Hepatocyte (in vitro differentiated cells): ENCODE results near the gene ANKRD16. TPM values are rescaled to one million over a fixed set of nuclear protein-coding genes. Genes with fewer than 3 reads are reported as not detected.

Experiments
- DNase-seq: peaks from one replicate; pipeline ENCODE4 v3.0.0-alpha.2; 2016; ENCODE audit warnings: low spot score
- H2AFZ ChIP-seq: fragments of 200-600 bp; sonication (generic); 2 replicates; pipeline ENCODE4 v1.6.0; 2016; ENCODE audit warnings: antibody characterized with exemption, mild to moderate bottlenecking
- H3K27ac ChIP-seq: fragments of 200-600 bp; sonication (generic); 2 replicates; pipeline ENCODE4 v1.5.1; 2016; ENCODE audit warnings: mild to moderate bottlenecking
- H3K27me3 ChIP-seq: fragments of 200-600 bp; sonication (generic); 2 replicates; pipeline ENCODE4 v1.6.1; 2016
- H3K36me3 ChIP-seq: fragments of 200-600 bp; sonication (generic); replicated peaks from 2 replicates; pipeline ENCODE4 v1.5.1; 2016; ENCODE audit warnings: low read depth; ENCODE audit not compliant: insufficient read depth
- H3K4me1 ChIP-seq: fragments of 200-600 bp; sonication (generic); 2 replicates; pipeline ENCODE4 v1.5.1; 2016; ENCODE audit warnings: mild to moderate bottlenecking, moderate library complexity; ENCODE audit not compliant: insufficient read depth
- H3K4me2 ChIP-seq: fragments of 200-600 bp; sonication (generic); 2 replicates; pipeline ENCODE4 v1.6.0; 2016
- H3K4me3 ChIP-seq: fragments of 200-600 bp; sonication (generic); 2 replicates; pipeline ENCODE4 v1.5.1; 2016; ENCODE audit warnings: mild to moderate bottlenecking
- H3K79me2 ChIP-seq: fragments of 200-600 bp; sonication (generic); 2 replicates; pipeline ENCODE4 v1.6.0; 2017; ENCODE audit warnings: mild to moderate bottlenecking
- H3K9me2 ChIP-seq: fragments of 200-600 bp; sonication (generic); replicated peaks from 2 replicates; pipeline ENCODE4 v1.6.0; 2017; ENCODE audit warnings: mild to moderate bottlenecking; ENCODE audit not compliant: insufficient read depth
- H3K9me3 ChIP-seq: fragments of 200-600 bp; sonication (generic); 2 replicates; pipeline ENCODE4 v1.5.1; 2016; ENCODE audit warnings: low read depth, mild to moderate bottlenecking
- H4K20me1 ChIP-seq: fragments of 200-600 bp; sonication (generic); 2 replicates; pipeline ENCODE4 v1.6.0; 2016; ENCODE audit warnings: mild to moderate bottlenecking; ENCODE audit not compliant: insufficient read depth, poor library complexity, severe bottlenecking
- CTCF ChIP-seq: fragments of 200-600 bp; sonication (generic); IDR thresholded peaks from 2 replicates; pipeline ENCODE4 v1.5.1; 2016; ENCODE audit warnings: antibody characterized with exemption, mild to moderate bottlenecking; ENCODE audit not compliant: poor library complexity
- EZH2 ChIP-seq: fragments of 200-600 bp; sonication (generic); IDR thresholded peaks from 2 replicates; pipeline ENCODE4 v1.6.1; 2016; ENCODE audit warnings: antibody characterized with exemption, mild to moderate bottlenecking, borderline replicate concordance
- EZH2phosphoT487 ChIP-seq: fragments of 200-600 bp; sonication (generic); IDR thresholded peaks from one replicate; pipeline ENCODE4 v1.6.1; 2018; ENCODE audit warnings: antibody characterized with exemption, mild to moderate bottlenecking, low read depth, moderate library complexity; ENCODE audit not compliant: unreplicated experiment, severe bottlenecking
- WGBS: methylation state at CpG from one replicate; pipeline ENCODE4 v1.1.6; 2016; ENCODE audit warnings: low lambda C conversion rate; ENCODE audit errors: missing lambda C conversion rate; 5-methylcytosine and 5-hydroxymethylcytosine counted together
- polyA plus RNA-seq: library from polyadenylated mRNA; unstranded; fragments of >200 nt; fragmentation: Nextera tagmentation; extraction: Ambion mirVana; gene quantifications from 2 replicates; pipeline ENCODE4 v1.2.1, GENCODE V29; 2016
- total RNA-seq: library from RNA; depleted of rRNA; stranded (reverse); fragments of >200 nt; gene quantifications from 2 replicates; pipeline ENCODE4 v1.2.3, GENCODE V29; 2014

The ANKRD16 gene
- total and polyA plus RNA-seq, 2 experiments from 2014 or later: 6.8 to 15.7 TPM

GRCh38 chr10:5862360-5862961 lies 27.2 kb downstream of the ANKRD16 start:
- Histone ChIP-seq H3K27me3 (no peaks in the 10 kb centered on the region), H2AFZ (no peak overlapping the region), H3K4me3 (no peak overlapping the region), H3K36me3 (no peaks in the 10 kb centered on the region), H3K9me3 (no peaks in the 10 kb centered on the region), H3K4me1 (no peaks in the 10 kb centered on the region), H3K79me2 (no peaks in the 10 kb centered on the region), H4K20me1 (no peaks in the 10 kb centered on the region), H3K4me2 (no peak overlapping the region), H3K9me2 (no peaks in the 10 kb centered on the region), H3K27ac (no peak overlapping the region)
- TF ChIP-seq EZH2phosphoT487 (no peak), EZH2 (no peak)
- no peak for DNase-seq
- 96% methylated on average over 7 of the region's 7 CpGs for WGBS

- 93% methylated on average over 7 of the region's 7 CpGs for WGBS
- Histone ChIP-seq H3K4me2 (no peak overlapping the region), H3K27me3 (no peaks in the 10 kb centered on the region), H3K9me3 (no peaks in the 10 kb centered on the region), H3K27ac (no peak overlapping the region), H4K20me1 (no peaks in the 10 kb centered on the region), H2AFZ (no peak overlapping the region), H3K9me2 (no peaks in the 10 kb centered on the region), H3K4me1 (no peaks in the 10 kb centered on the region), H3K4me3 (no peak overlapping the region), H3K36me3 (no peaks in the 10 kb centered on the region), H3K79me2 (no peaks in the 10 kb centered on the region)
- no peak for DNase-seq
- TF ChIP-seq EZH2: no peak
- TF ChIP-seq CTCF: no peak
- TF ChIP-seq EZH2phosphoT487: no peak
These were observed 29.6 kb downstream of the ANKRD16 start for GRCh38 chr10:5860066-5860465.

- Histone ChIP-seq H3K9me3 (no peaks in the 10 kb centered on the region), H4K20me1 (no peaks in the 10 kb centered on the region), H3K4me1 (no peaks in the 10 kb centered on the region), H3K9me2 (no peaks in the 10 kb centered on the region), H3K27me3 (no peaks in the 10 kb centered on the region), H3K4me3 (no peak overlapping the region), H3K27ac (no peak overlapping the region), H2AFZ (no peak overlapping the region), H3K4me2 (no peak overlapping the region), H3K36me3 (no peaks in the 10 kb centered on the region), H3K79me2 (no peaks in the 10 kb centered on the region)
- WGBS: 87% methylated on average over 5 of the region's 5 CpGs
- TF ChIP-seq EZH2phosphoT487: no peak
- no peak for TF ChIP-seq EZH2
- no peak for TF ChIP-seq CTCF
- DNase-seq: no peak
These were observed 30.9 kb downstream of the ANKRD16 start for GRCh38 chr10:5858811-5859210.

GRCh38 chr10:5856701-5857004 lies 33.0 kb downstream of the ANKRD16 start:
- H3K27me3 ChIP-seq: no peaks in the 10 kb centered on the region
- H4K20me1 ChIP-seq: no peaks in the 10 kb centered on the region
- no peak overlapping the region for H3K27ac ChIP-seq
- no peak overlapping the region for H2AFZ ChIP-seq
- no peak for DNase-seq
- H3K4me3 ChIP-seq: no peak overlapping the region
- 76% methylated on average over 7 of the region's 7 CpGs for WGBS
- no peak overlapping the region for H3K4me2 ChIP-seq
- H3K79me2 ChIP-seq: no peaks in the 10 kb centered on the region
- H3K9me2 ChIP-seq: no peaks in the 10 kb centered on the region
- H3K36me3 ChIP-seq: no peaks in the 10 kb centered on the region
- H3K9me3 ChIP-seq: no peaks in the 10 kb centered on the region
- no peak for TF ChIP-seq EZH2phosphoT487
- no peak for TF ChIP-seq CTCF
- no peak for TF ChIP-seq EZH2
- H3K4me1 ChIP-seq: no peaks in the 10 kb centered on the region
